Calu3 (cell line): ENCODE results near the gene NBEA. TPM values are rescaled to one million over a fixed set of nuclear protein-coding genes. Genes with fewer than 3 reads are reported as not detected.

Experiments used
- BruUV-seq: library from RNA; stranded (reverse); fragments of 400-500 nt; replicated peaks from 2 replicates; lab custom pipeline; 2021; lab: Mats Ljungman, UMichigan
- CTCF ChIA-PET: fragments of 300-600 bp; sonication (Branson Sonifier 250); formaldehyde crosslinking; loops from one replicate; lab custom pipeline; 2022; ENCODE audit warnings: antibody characterized with exemption; lab: Charles Lee
- DNase-seq: peaks from one replicate; pipeline ENCODE4 v3.0.0; 2022
- H3K27ac Mint-ChIP-seq: one replicate; pipeline ENCODE4 v1.8.0; 2022; ENCODE audit warnings: mixed read lengths; ENCODE audit not compliant: unreplicated experiment
- H3K27me3 Mint-ChIP-seq: one replicate; pipeline ENCODE4 v1.8.0; 2022; ENCODE audit warnings: mixed read lengths; ENCODE audit not compliant: unreplicated experiment
- H3K36me3 Mint-ChIP-seq: one replicate; pipeline ENCODE4 v1.8.0; 2022; ENCODE audit warnings: mild to moderate bottlenecking, moderate library complexity, mixed read lengths; ENCODE audit not compliant: insufficient read depth, unreplicated experiment
- H3K4me1 Mint-ChIP-seq: one replicate; pipeline ENCODE4 v1.8.0; 2022; ENCODE audit warnings: mild to moderate bottlenecking, low read depth, mixed read lengths; ENCODE audit not compliant: unreplicated experiment
- H3K4me3 Mint-ChIP-seq: one replicate; pipeline ENCODE4 v1.8.0; 2022; ENCODE audit warnings: mild to moderate bottlenecking, low read depth, moderate library complexity, mixed read lengths; ENCODE audit not compliant: unreplicated experiment
- H3K9me3 Mint-ChIP-seq: one replicate; pipeline ENCODE4 v1.8.0; 2022; ENCODE audit warnings: low read depth, mixed read lengths; ENCODE audit not compliant: unreplicated experiment
- CTCF ChIP-seq: fragments of 200-600 bp; IDR thresholded peaks from one replicate; pipeline ENCODE4 v1.8.0; 2022; ENCODE audit warnings: antibody characterized with exemption; ENCODE audit not compliant: unreplicated experiment
- intact Hi-C: fragments of 100-400 bp; cut with micrococcal nuclease; formaldehyde crosslinking; loops from one replicate; pipeline ENCODE4 v1.10.0; 2022; ENCODE audit not compliant: unreplicated experiment
- total RNA-seq: library from RNA; stranded (reverse); gene quantifications from 2 replicates; pipeline ENCODE4 v1.2.3, GENCODE V29; 2022

NBEA gene
- total RNA-seq, 1 experiment from 2014 or later: 18.0 TPM

- Mint-ChIP-seq H3K27me3 (no peaks in the 10 kb centered on the region), H3K9me3 (no peaks in the 10 kb centered on the region), H3K4me3 (peak overlapping the region; percentile 68), H3K27ac (peak overlapping the region; percentile 38), H3K36me3 (peaks cover 30% of the 10 kb centered on the region), H3K4me1 (no peaks in the 10 kb centered on the region)
- TF ChIP-seq CTCF: no peak
- CTCF ChIA-PET: no interaction called here
- intact Hi-C loops: loop anchor here (5.0 kb wide), 3 partner anchors 81 to 786 kb away; no protein-coding TSS in a partner anchor
- no TSS peak for BruUV-seq
- DNase-seq: peak; percentile 53
These were observed 814 bp downstream of the NBEA start for GRCh38 chr13:34942732-34943435.

GRCh38 chr13:34943436-34944273, 1.6 kb downstream of the NBEA start:
- TF ChIP-seq CTCF: no peak
- CTCF ChIA-PET: no interaction called here
- TSS peak; percentile 37 for BruUV-seq
- Mint-ChIP-seq H3K27me3 (no peaks in the 10 kb centered on the region), H3K4me1 (peaks cover 5% of the 10 kb centered on the region), H3K36me3 (peaks cover 30% of the 10 kb centered on the region), H3K27ac (peak overlapping the region; percentile 38), H3K4me3 (peak overlapping the region; percentile 68), H3K9me3 (no peaks in the 10 kb centered on the region)
- DNase-seq: no peak
- intact Hi-C loops: loop anchor here (2.0 to 5.0 kb wide), 4 partner anchors 81 to 786 kb away; no protein-coding TSS in a partner anchor

GRCh38 chr13:34944274-34944634, 2.2 kb downstream of the NBEA start:
- DNase-seq: no peak
- CTCF ChIA-PET: no interaction called here
- intact Hi-C loops: loop anchor here (2.0 to 5.0 kb wide), 4 partner anchors 82 to 787 kb away; no protein-coding TSS in a partner anchor
- BruUV-seq: no TSS peak
- H3K4me3 Mint-ChIP-seq: peak overlapping the region; percentile 68
- no peaks in the 10 kb centered on the region for H3K9me3 Mint-ChIP-seq
- peak overlapping the region; percentile 93 for H3K27ac Mint-ChIP-seq
- no peak for TF ChIP-seq CTCF
- H3K4me1 Mint-ChIP-seq: peaks cover 10% of the 10 kb centered on the region
- no peaks in the 10 kb centered on the region for H3K27me3 Mint-ChIP-seq
- H3K36me3 Mint-ChIP-seq: peaks cover 30% of the 10 kb centered on the region

- peak overlapping the region; percentile 93 for H3K27ac Mint-ChIP-seq
- CTCF ChIA-PET: no interaction called here
- DNase-seq: no peak
- TF ChIP-seq CTCF: no peak
- no TSS peak for BruUV-seq
- H3K9me3 Mint-ChIP-seq: no peaks in the 10 kb centered on the region
- intact Hi-C loops: loop anchor here (2.0 to 5.0 kb wide), 4 partner anchors 82 to 787 kb away; no protein-coding TSS in a partner anchor
- no peaks in the 10 kb centered on the region for H3K27me3 Mint-ChIP-seq
- peak overlapping the region; percentile 68 for H3K4me3 Mint-ChIP-seq
- H3K36me3 Mint-ChIP-seq: peaks cover 30% of the 10 kb centered on the region
- H3K4me1 Mint-ChIP-seq: peaks cover 10% of the 10 kb centered on the region
These were observed 2.7 kb downstream of the NBEA start for GRCh38 chr13:34944751-34945150.
